Cardiac muscle cell (in vitro differentiated cells and primary cell): ENCODE data around the gene EGLN2. TPM values are rescaled to one million over a fixed set of nuclear protein-coding genes. Genes with fewer than 3 reads are reported as not detected.

ENCODE experiments used
- DNase-seq, 2 donors: peaks; one replicate each; pipeline versions ENCODE4 v3.0.0 to v3.0.0-alpha.2; 2010 to 2017; ENCODE audit warnings: low read depth in 1 of 2, low spot score in 1 of 2
- H3K27ac ChIP-seq: fragments of 200-600 bp; sonication (generic); 2 replicates; pipeline ENCODE4 v1.5.1; 2016
- H3K27me3 ChIP-seq: fragments of 200-600 bp; sonication (generic); 2 replicates; pipeline ENCODE4 v1.6.0; 2016; ENCODE audit warnings: control low read depth
- H3K36me3 ChIP-seq: fragments of 200-600 bp; sonication (generic); 2 replicates; pipeline ENCODE4 v1.5.1; 2016; ENCODE audit warnings: control low read depth
- H3K4me1 ChIP-seq: fragments of 200-600 bp; sonication (generic); 2 replicates; pipeline ENCODE4 v1.8.1; 2017; ENCODE audit warnings: low read depth, mild to moderate bottlenecking, mixed run types
- H3K4me3 ChIP-seq: fragments of 200-600 bp; sonication (generic); 2 replicates; pipeline ENCODE4 v1.5.1; 2016; ENCODE audit warnings: mild to moderate bottlenecking
- H3K9me3 ChIP-seq: fragments of 200-600 bp; sonication (generic); 2 replicates; pipeline ENCODE4 v1.5.1; 2017; ENCODE audit warnings: low read depth, mild to moderate bottlenecking, control low read depth
- polyA plus RNA-seq: library from polyadenylated mRNA; unstranded; fragments of >200 nt; fragmentation: Nextera tagmentation; extraction: Ambion mirVana; gene quantifications from 2 replicates; pipeline ENCODE4 v1.2.1, GENCODE V29; 2016
- total RNA-seq: library from RNA; depleted of rRNA; stranded (reverse); fragments of >200 nt; gene quantifications from 2 replicates; pipeline ENCODE4 v1.2.3, GENCODE V29; 2016
- TF ChIP-seq, protein P1 (sequence below): IDR thresholded peaks from 2 replicates; pipeline ENCODE4 v1.5.1; 2012; ENCODE audit warnings: low read depth, mild to moderate bottlenecking, low read length

EGLN2 gene
- total and polyA plus RNA-seq, 2 experiments from 2014 or later: 99.5 to 122 TPM

- Histone ChIP-seq H3K27ac (peak overlapping the region; percentile 51), H3K36me3 (peaks cover 11% of the 10 kb centered on the region), H3K9me3 (no peaks in the 10 kb centered on the region), H3K4me3 (no peak overlapping the region), H3K4me1 (peaks cover 42% of the 10 kb centered on the region), H3K27me3 (no peaks in the 10 kb centered on the region)
- peak in 1 of 2 donors; percentile 42 for DNase-seq
- TF ChIP-seq, protein P1, sequence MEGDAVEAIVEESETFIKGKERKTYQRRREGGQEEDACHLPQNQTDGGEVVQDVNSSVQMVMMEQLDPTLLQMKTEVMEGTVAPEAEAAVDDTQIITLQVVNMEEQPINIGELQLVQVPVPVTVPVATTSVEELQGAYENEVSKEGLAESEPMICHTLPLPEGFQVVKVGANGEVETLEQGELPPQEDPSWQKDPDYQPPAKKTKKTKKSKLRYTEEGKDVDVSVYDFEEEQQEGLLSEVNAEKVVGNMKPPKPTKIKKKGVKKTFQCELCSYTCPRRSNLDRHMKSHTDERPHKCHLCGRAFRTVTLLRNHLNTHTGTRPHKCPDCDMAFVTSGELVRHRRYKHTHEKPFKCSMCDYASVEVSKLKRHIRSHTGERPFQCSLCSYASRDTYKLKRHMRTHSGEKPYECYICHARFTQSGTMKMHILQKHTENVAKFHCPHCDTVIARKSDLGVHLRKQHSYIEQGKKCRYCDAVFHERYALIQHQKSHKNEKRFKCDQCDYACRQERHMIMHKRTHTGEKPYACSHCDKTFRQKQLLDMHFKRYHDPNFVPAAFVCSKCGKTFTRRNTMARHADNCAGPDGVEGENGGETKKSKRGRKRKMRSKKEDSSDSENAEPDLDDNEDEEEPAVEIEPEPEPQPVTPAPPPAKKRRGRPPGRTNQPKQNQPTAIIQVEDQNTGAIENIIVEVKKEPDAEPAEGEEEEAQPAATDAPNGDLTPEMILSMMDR: no peak
These were observed 3.5 kb downstream of the EGLN2 start for GRCh38 chr19:40802300-40803169.

- H3K4me3 ChIP-seq: no peak overlapping the region
- peak overlapping the region; percentile 1 for H3K27ac ChIP-seq
- peaks cover 42% of the 10 kb centered on the region for H3K4me1 ChIP-seq
- H3K9me3 ChIP-seq: no peaks in the 10 kb centered on the region
- H3K36me3 ChIP-seq: peaks cover 19% of the 10 kb centered on the region
- DNase-seq: no peak
- TF ChIP-seq, protein P1: no peak
- H3K27me3 ChIP-seq: no peaks in the 10 kb centered on the region
These were observed 4.3 kb downstream of the EGLN2 start for GRCh38 chr19:40803170-40803856.

- Histone ChIP-seq H3K9me3 (no peaks in the 10 kb centered on the region), H3K4me1 (peaks cover 42% of the 10 kb centered on the region), H3K27ac (peak overlapping the region; percentile 19), H3K27me3 (no peaks in the 10 kb centered on the region), H3K4me3 (no peak overlapping the region), H3K36me3 (peaks cover 26% of the 10 kb centered on the region)
- DNase-seq: no peak
- TF ChIP-seq, protein P1: no peak
These were observed 5.1 kb downstream of the EGLN2 start for GRCh38 chr19:40803857-40804782.

DNA sequence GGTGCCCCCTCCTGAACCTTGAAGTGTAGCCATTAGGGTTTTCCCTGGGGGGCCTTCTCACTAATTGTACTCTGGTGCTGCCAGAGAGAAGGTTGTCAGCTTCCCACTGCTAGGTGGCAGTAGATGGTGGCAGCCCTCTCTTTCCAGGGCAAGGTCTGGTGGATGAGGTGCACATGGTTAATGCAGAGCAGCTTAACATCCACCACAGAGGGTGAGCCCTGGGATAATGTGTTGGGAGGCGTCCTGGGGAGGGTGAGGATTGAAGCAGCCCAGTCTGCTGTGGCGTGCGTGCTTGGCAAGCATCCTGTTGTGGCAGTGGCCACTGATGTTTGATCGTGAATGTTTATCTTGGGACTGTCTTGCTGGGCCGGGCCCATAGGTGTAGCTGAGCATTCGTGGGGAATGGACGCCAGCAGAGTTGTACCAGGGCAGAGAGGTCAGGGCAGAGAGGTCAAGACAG, 5.8 kb downstream of the EGLN2 start:
- H3K27me3 ChIP-seq: no peaks in the 10 kb centered on the region
- peaks cover 42% of the 10 kb centered on the region for H3K4me1 ChIP-seq
- no peaks in the 10 kb centered on the region for H3K9me3 ChIP-seq
- H3K36me3 ChIP-seq: peaks cover 26% of the 10 kb centered on the region
- no peak overlapping the region for H3K4me3 ChIP-seq
- peak overlapping the region; percentile 14 for H3K27ac ChIP-seq
- DNase-seq: no peak
- TF ChIP-seq, protein P1: peak; percentile 11
